ENCODE results near the gene ARHGEF38.

DNA sequence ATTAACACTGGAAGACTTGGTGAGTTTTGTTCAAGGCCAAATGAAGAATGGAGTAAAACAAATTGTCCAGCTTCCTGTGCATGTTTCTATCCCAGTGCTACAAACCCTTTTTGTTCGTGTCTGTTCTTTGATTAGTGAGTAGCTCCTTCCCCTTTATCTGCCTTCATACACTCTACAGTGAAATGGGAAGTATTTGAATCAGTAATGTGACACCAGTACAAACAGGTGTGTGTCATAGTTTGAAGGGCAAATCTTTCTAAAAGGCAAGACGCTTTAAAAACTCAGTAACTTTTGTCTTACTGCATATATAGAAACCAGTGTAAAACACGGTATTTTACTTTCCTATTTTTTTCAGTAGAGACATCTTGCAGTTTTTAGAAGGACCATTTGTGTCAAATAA is 5.9 kb downstream of the ARHGEF38 start:
- TF ChIP-seq, protein P1, sequence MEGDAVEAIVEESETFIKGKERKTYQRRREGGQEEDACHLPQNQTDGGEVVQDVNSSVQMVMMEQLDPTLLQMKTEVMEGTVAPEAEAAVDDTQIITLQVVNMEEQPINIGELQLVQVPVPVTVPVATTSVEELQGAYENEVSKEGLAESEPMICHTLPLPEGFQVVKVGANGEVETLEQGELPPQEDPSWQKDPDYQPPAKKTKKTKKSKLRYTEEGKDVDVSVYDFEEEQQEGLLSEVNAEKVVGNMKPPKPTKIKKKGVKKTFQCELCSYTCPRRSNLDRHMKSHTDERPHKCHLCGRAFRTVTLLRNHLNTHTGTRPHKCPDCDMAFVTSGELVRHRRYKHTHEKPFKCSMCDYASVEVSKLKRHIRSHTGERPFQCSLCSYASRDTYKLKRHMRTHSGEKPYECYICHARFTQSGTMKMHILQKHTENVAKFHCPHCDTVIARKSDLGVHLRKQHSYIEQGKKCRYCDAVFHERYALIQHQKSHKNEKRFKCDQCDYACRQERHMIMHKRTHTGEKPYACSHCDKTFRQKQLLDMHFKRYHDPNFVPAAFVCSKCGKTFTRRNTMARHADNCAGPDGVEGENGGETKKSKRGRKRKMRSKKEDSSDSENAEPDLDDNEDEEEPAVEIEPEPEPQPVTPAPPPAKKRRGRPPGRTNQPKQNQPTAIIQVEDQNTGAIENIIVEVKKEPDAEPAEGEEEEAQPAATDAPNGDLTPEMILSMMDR (IDR thresholded peaks at IDR 0.05; ENCODE audit: insufficient read depth, low read depth, low read length): no peak
- TF ChIP-seq EZH2 (IDR thresholded peaks at IDR 0.05; ENCODE audit: insufficient read depth, low read length): no peak

Data from astrocyte (in vitro differentiated cells and primary cell).